SH-SY5Y (cell line): ENCODE measurements around the gene MPV17.

Experiments used
- GATA2 ChIP-seq: IDR thresholded peaks from 2 replicates; pipeline ENCODE4 v1.6.1; 2011; ENCODE audit warnings: mild to moderate bottlenecking, low read depth, low read length
- GATA3 ChIP-seq: IDR thresholded peaks from 2 replicates; pipeline ENCODE4 v1.6.1; 2011; ENCODE audit warnings: low read depth, mild to moderate bottlenecking, low read length, moderate library complexity

The MPV17 gene

GRCh38 chr2:27285481-27285880, 37.4 kb downstream of the MPV17 start:
- TF ChIP-seq GATA3 (no peak), GATA2 (no peak)

- TF ChIP-seq GATA3 (no peak), GATA2 (no peak)
These were observed 37.9 kb downstream of the MPV17 start for GRCh38 chr2:27284996-27285395.

DNA sequence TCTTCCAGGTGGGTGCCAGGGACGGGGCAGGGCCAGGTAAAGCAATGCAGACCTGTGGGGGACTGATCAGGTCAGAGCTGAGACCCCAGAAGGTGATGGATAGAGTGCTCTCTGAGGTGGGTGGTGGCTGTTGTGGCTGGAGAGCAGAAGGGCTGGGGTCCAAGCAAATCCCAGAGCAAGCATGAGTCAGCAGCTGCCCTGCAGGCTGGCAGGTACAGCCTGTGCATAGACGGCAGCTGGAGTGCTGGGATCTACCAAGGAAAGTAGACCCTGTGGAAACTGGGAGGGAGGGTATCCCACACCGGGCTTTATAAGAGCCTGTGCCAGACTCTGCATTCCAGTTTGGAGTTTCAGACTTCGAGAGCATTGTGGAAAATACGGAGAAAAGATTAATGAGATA, 40.0 kb downstream of the MPV17 start:
- TF ChIP-seq GATA3 (no peak), GATA2 (no peak)

DNA sequence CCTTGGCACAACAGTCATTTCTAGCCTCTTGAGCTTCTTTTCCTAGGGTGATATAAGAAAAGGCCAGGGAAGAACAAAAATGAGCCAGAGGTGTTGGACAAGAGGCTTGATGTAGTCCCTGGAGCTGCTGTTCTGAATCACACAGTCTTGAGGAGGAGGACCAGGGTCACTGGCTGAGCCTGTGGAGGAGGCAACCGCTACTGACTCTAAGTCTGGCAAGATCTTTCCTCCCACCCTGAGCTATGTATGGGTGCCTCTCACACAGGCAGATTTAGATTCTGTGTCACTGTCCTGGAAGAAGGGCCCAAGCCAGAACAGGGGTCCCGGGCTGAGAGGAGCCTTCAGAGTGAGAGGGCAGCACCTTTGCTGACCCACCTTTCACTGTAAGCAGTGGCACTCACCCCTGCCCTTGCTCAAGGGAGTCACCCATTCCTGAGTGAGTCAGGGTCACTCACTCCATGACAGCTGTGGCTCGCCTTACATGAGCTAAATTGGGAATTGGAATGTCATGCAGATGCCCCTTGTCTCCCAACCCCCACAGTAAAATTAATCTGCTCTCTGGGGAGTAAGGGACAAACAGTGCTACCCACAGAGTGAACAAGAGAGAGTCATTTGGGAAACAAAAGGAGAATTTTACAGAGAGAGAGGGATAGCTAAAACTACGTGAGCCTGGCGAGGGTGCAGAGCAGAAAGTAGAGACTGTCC, 40.9 kb downstream of the MPV17 start, which contains the start of gene TRIM54:
TRIM54 (plus strand) TSS at position 575 of the 705 bp plus-strand sequence. CDS start 303 bp downstream, outside the sequence.
- TF ChIP-seq GATA3, result no peak
- TF ChIP-seq GATA2, result no peak

- TF ChIP-seq GATA3 (no peak), GATA2 (no peak)
These were observed 41.5 kb downstream of the MPV17 start for GRCh38 chr2:27281442-27281841.

DNA sequence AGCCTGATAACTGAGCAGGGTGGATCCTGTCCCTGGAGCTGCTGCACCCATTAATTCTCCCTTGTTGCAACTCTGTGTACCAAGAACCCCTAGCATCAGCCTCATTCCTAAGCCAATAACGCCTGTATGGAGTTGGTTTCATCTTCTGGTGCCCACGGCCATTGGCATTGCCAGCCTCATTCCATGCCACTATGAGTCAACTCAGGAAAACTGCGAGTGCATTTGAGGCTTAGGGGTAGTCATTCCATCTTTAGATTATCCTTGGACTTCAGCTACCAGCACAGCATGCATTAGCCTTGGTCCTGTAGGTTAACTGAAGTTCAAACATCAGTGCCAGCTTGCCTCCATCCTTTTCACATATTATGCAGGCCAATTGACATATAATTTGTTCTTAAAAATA, 42.1 kb downstream of the MPV17 start:
- TF ChIP-seq GATA2, result no peak
- no peak for TF ChIP-seq GATA3

- TF ChIP-seq GATA2 (no peak), GATA3 (no peak)
These were observed 44.9 kb downstream of the MPV17 start for GRCh38 chr2:27278010-27278409.

- TF ChIP-seq GATA2 (no peak), GATA3 (no peak)
These were observed 47.4 kb downstream of the MPV17 start, which contains the start of gene DNAJC5G for GRCh38 chr2:27275211-27276150. Gene DNAJC5G (plus strand): TSS chr2:27275433. CDS start chr2:27276729, 1,296 bp downstream.

- TF ChIP-seq GATA2 (no peak), GATA3 (no peak)
These were observed 51.1 kb downstream of the MPV17 start for GRCh38 chr2:27271631-27272340.

DNA sequence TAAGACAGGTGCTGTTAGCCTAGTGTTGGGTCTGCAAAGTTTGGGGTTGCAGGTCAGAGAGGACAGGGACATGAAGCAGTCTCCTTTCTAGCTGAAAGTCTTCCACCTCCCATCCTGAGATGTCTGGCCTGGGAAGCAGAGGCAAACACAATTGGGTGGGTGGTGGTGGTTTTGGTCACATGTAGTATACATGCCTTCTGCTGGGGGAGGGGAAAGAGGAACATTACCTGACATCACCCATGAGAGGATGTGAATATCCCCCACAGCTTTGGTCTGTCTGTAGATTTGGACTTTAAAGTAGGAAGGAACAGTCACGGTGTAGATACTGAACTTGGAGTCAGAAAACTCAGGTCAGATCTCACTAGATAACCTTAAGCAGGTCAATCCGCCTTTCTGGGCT, 52.2 kb downstream of the MPV17 start:
- TF ChIP-seq GATA3 (no peak), GATA2 (no peak)

DNA sequence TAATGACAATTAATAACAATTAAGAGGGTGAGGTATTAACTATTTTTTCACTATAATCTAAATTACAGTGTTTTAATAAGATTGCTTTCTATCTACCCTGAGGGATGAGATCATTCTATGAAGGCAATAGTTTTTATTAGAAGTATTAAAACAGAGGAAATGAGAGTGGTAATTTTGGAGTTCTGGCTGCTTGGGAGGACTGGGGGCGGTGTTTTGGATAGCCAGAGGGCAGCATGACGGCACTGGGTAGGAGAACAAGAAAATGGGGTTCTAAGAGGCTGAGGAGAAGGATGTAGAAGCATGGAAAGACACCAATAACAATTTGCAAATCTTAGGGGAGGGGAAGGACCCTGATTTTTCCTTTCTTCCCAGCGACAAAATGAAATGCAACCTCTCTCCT, 52.8 kb downstream of the MPV17 start:
- TF ChIP-seq GATA2 (no peak), GATA3 (no peak)

DNA sequence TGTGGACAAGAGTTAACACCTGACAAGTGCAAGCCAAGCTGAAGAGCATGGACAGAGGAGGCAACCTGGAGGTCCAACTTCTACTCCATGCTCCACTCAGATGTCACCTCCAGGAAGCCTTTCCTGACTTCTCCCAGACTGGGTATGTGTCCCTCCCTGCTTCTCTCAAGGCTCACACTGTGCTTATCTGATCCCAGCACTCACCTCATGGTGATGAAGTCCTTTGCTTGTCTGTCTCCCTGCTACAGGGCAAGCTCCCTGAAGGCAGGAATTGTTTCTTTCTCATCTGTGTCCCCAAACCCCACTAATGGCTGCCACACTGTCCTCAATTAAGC, 57.4 kb downstream of the MPV17 start:
- TF ChIP-seq GATA3, result no peak

- TF ChIP-seq GATA3 (no peak), GATA2 (no peak)
These were observed 58.0 kb downstream of the MPV17 start for GRCh38 chr2:27264753-27265535.
